ENCODE results near the gene BCL7B.

- TF ChIP-seq POLR2AphosphoS5 (IDR thresholded peaks at IDR 0.05) (no peak), POLR2A (IDR thresholded peaks at IDR 0.05) (no peak)
- TF ChIP-seq, protein P1, sequence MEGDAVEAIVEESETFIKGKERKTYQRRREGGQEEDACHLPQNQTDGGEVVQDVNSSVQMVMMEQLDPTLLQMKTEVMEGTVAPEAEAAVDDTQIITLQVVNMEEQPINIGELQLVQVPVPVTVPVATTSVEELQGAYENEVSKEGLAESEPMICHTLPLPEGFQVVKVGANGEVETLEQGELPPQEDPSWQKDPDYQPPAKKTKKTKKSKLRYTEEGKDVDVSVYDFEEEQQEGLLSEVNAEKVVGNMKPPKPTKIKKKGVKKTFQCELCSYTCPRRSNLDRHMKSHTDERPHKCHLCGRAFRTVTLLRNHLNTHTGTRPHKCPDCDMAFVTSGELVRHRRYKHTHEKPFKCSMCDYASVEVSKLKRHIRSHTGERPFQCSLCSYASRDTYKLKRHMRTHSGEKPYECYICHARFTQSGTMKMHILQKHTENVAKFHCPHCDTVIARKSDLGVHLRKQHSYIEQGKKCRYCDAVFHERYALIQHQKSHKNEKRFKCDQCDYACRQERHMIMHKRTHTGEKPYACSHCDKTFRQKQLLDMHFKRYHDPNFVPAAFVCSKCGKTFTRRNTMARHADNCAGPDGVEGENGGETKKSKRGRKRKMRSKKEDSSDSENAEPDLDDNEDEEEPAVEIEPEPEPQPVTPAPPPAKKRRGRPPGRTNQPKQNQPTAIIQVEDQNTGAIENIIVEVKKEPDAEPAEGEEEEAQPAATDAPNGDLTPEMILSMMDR (IDR thresholded peaks at IDR 0.05), result no peak
Measured at GRCh38 chr7:73573791-73574190, 16.3 kb upstream of the BCL7B start.
